Measurements from ENCODE around the gene ALX3. TPM values are rescaled to one million over a fixed set of nuclear protein-coding genes. Genes with fewer than 3 reads are reported as not detected.

The ALX3 gene
- total RNA-seq, 1 experiment from 2014 or later: not detected

Other genes with a start within 250 kb of the ALX3 start
- 43.8 and 68.9 TPM in 2 replicates for gene CSF1, start 159.8 kb downstream of the ALX3 start, total RNA-seq (2014; rRNA removed; shearing (Covaris generic))
- 28.9 and 44.9 TPM in 2 replicates for gene AHCYL1, start 85.9 kb downstream of the ALX3 start, total RNA-seq (2014; rRNA removed; shearing (Covaris generic))
- gene STRIP1, start 36.0 kb downstream of the ALX3 start, total RNA-seq (2014; rRNA removed; shearing (Covaris generic)): 27.5 and 31.6 TPM in 2 replicates
- gene UBL4B, start 41.8 kb upstream of the ALX3 start, total RNA-seq (2014; rRNA removed; shearing (Covaris generic)): not detected in 2 replicates
- 1.0 and 2.1 TPM in 2 replicates for gene SLC6A17, start 79.8 kb upstream of the ALX3 start, total RNA-seq (2014; rRNA removed; shearing (Covaris generic))
- gene KCNC4, start 139.6 kb upstream of the ALX3 start, total RNA-seq (2014; rRNA removed; shearing (Covaris generic)): 0.26 and 1.2 TPM in 2 replicates

All from SJSA1 (cell line).